ENCODE results near the gene PLD3.

Gene PLD3

DNA sequence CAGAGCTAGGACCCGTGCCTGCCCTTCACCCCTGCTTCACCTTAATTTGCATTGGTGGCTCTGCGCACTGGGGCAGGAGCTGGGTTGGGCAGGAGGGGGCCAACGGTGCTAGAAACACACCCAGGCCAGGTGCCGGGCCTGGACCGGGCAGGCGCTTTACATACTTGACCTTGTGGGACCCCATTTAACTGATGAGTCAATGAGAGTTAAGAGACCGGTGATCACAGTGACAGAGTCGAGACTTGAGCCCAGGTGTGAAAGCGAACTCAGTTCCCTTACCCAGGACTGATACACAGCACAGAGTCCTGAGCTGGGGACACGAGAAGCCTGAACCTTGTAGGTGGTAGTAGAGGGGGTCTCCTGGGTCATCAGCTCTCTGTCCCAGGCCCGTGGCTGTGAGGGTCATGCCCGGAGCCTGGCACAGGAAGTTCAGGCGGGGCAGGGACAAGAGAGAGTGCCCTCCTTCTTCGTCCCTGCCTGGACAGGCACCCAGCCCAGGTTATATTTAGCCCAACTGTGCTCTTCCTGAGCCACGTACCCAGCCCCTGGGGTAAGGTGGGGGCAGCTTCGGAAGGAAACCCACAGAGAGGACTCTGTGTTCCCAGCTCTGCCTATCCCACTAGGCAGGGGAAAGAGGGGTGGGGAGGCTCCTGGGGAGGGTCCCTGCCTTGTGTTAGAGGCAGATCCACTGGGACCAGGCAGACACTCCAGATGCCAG lies 62.8 kb downstream of the PLD3 start:
- TF ChIP-seq FOXP2 (optimal IDR thresholded peaks at IDR 0.05; ENCODE audit: borderline replicate concordance, extremely low read depth, extremely low read length, insufficient read depth) (no peak), TAF1 (IDR thresholded peaks at IDR 0.05; ENCODE audit: borderline replicate concordance, insufficient read depth, low read length) (no peak), POLR2AphosphoS5 (IDR thresholded peaks at IDR 0.05; ENCODE audit: low read depth, low read length) (no peak), REST (IDR thresholded peaks at IDR 0.05; ENCODE audit: insufficient read depth in 1 of 2, low read depth in 2 of 2, low read length in 2 of 2) (no peak), SIN3A (IDR thresholded peaks at IDR 0.05; ENCODE audit: borderline replicate concordance, insufficient read depth, low read length) (no peak)

GRCh38 chr19:40411958-40412499 lies 63.5 kb downstream of the PLD3 start:
- TF ChIP-seq REST (IDR thresholded peaks at IDR 0.05; ENCODE audit: insufficient read depth in 1 of 2, low read depth in 2 of 2, low read length in 2 of 2) (no peak), SIN3A (IDR thresholded peaks at IDR 0.05; ENCODE audit: borderline replicate concordance, insufficient read depth, low read length) (no peak), FOXP2 (optimal IDR thresholded peaks at IDR 0.05; ENCODE audit: borderline replicate concordance, extremely low read depth, extremely low read length, insufficient read depth) (no peak), POLR2AphosphoS5 (IDR thresholded peaks at IDR 0.05; ENCODE audit: low read depth, low read length) (no peak), TAF1 (IDR thresholded peaks at IDR 0.05; ENCODE audit: borderline replicate concordance, insufficient read depth, low read length) (no peak)

DNA sequence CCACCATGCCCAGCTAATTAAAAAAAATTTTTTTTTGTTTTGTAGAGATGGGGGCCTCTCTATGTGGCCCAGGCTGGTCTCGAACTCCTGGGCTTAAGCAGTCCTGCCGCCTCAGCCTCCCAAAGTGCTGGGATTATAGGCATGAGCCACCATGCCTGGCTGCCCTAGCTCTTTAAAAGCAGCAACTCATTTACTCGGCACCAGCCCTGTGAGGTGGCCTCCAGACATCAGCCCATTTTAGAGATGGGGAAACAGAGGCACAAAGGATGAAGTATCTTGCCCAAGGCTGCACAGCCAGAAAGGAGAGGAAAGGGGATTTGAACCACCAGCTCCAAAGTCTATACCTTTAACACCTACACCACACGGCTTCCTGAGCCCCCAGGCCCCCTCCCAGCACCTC lies 64.4 kb downstream of the PLD3 start:
- TF ChIP-seq FOXP2 (optimal IDR thresholded peaks at IDR 0.05; ENCODE audit: borderline replicate concordance, extremely low read depth, extremely low read length, insufficient read depth), result no peak
- TF ChIP-seq TAF1 (IDR thresholded peaks at IDR 0.05; ENCODE audit: borderline replicate concordance, insufficient read depth, low read length), result no peak
- TF ChIP-seq POLR2AphosphoS5 (IDR thresholded peaks at IDR 0.05; ENCODE audit: low read depth, low read length), result no peak
- no peak for TF ChIP-seq REST (IDR thresholded peaks at IDR 0.05; ENCODE audit: insufficient read depth in 1 of 2, low read depth in 2 of 2, low read length in 2 of 2)
- TF ChIP-seq SIN3A (IDR thresholded peaks at IDR 0.05; ENCODE audit: borderline replicate concordance, insufficient read depth, low read length), result no peak

DNA sequence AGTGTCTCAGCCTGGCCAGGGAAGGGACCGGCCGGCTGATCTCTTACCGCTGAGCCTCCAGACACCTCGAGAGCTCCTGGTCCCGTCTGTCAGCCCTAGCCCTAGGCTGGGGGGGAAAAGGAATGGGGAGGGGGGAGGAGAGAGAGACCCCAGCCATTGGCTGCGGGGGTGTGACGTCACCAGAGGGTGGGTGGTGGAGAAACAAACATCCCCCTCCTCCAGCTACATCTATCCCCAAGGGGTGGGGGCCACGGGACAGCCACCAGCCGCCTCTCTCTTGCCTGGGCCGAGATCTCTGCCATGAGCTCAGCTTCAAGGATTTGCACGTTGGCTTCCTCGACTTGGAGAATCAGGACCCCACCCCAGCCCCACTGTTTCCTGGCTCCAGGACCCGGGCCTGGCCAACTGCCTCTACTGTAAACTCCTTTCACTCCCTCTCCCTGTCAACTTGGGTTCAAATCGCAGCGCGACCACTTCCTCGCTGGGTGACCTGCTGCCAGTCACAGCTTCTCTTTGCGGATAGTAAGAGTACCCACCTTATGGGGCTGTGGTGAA lies 64.9 kb downstream of the PLD3 start, which contains the start of gene PRX:
Gene PRX (minus strand): TSS at position 88 of the 555 bp plus-strand sequence. CDS start 5,446 bp downstream, outside the sequence.
- TF ChIP-seq FOXP2 (optimal IDR thresholded peaks at IDR 0.05; ENCODE audit: borderline replicate concordance, extremely low read depth, extremely low read length, insufficient read depth) (no peak), TAF1 (IDR thresholded peaks at IDR 0.05; ENCODE audit: borderline replicate concordance, insufficient read depth, low read length) (no peak), POLR2AphosphoS5 (IDR thresholded peaks at IDR 0.05; ENCODE audit: low read depth, low read length) (no peak), REST (IDR thresholded peaks at IDR 0.05; ENCODE audit: insufficient read depth in 1 of 2, low read depth in 2 of 2, low read length in 2 of 2) (no peak), SIN3A (IDR thresholded peaks at IDR 0.05; ENCODE audit: borderline replicate concordance, insufficient read depth, low read length) (no peak)

Data from PFSK-1 (cell line).